Dermis microvascular lymphatic vessel endothelial cell (primary cell): ENCODE data around the gene PSAP. TPM values are rescaled to one million over a fixed set of nuclear protein-coding genes. Genes with fewer than 3 reads are reported as not detected.

Source experiments
- DNase-seq, 2 donors: peaks; one replicate each; pipeline versions ENCODE4 v3.0.0 to v3.0.0-alpha.2; 2010; ENCODE audit warnings: low read depth in 2 of 2
- total RNA-seq: library from RNA; depleted of rRNA; stranded (reverse); fragments of >200 nt; gene quantifications from 2 replicates; pipeline ENCODE4 v1.2.1, GENCODE V29; 2014

PSAP gene
- total RNA-seq, 1 donor from 2014 or later: 416 TPM

DNA sequence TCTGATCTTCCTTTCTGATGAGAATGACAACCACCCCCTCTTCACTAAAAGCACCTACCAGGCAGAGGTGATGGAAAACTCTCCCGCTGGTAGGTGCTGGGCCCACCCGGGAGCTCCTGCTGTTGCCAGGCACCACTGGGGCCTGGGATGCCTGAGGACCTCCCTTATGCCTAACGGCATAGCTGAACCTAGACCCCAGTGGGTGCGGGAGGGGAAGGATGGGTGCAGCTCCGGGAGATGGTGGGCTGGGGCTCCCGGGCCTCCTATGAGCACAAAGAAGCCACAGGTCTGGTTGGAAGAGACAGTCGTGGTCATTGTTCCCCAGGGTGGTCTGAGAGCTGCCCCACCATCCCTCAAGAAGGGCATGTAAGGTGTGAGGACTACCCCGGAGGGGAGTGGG is 62.1 kb downstream of the PSAP start:
- DNase-seq: no peak

DNA sequence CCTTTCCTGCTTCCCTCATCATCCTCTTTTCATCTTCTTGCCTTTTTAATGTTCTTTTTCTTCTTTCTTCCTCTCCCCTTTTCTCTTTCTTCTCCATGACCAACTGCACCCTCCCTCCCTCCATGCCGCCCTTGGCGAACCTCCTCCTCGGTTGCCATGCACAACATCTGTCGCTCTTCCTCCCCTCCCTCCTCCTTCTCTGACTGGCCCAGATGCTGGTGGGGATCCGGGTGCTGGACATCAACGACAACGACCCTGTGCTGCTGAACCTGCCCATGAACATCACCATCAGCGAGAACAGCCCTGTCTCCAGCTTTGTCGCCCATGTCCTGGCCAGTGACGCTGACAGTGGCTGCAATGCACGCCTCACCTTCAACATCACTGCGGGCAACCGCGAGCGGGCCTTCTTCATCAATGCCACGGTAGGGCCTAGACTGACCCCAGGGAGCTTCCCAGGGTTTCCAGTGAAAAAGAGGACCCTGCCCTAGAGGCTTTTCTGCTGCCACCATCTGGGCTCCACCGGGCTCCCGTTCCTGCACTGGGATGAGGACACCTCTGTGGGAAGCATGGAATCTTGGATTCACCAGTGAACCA is 66.3 kb downstream of the PSAP start:
- DNase-seq: no peak

DNA sequence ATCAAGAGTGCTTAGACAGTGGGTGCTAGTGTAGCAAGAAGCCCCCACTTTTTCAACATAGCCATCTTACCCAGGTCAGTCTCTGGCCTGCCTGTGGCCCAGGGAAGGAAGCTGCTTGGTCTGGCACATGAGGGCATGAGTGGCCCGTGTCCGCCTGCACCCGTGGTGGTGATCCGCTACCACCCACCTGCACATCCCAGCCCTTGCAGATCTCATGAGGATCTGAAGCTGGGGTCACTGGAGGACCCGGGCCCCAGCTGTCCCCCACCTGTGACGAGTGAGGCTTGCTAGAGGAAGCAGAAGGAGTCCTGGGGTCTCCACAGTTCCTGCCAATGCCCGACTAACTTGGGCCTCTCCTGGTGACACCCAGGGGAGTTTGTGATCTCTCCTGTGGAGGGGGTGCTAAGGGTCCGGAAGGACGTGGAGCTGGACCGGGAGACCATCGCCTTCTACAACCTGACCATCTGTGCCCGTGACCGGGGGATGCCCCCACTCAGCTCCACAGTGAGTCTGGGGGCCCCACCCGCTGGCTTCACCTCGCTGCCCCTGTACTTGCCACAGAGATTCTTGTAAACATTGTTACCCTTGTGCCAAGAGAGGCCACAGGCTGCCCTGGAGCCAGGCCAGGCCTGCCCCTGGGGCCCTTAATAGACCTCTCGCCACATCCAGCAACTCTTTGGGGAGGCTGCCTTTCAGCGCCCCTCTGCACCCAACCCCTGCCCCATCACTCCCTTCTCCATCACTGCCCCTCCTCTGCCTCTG is 67.0 kb downstream of the PSAP start:
- DNase-seq: no peak

DNA sequence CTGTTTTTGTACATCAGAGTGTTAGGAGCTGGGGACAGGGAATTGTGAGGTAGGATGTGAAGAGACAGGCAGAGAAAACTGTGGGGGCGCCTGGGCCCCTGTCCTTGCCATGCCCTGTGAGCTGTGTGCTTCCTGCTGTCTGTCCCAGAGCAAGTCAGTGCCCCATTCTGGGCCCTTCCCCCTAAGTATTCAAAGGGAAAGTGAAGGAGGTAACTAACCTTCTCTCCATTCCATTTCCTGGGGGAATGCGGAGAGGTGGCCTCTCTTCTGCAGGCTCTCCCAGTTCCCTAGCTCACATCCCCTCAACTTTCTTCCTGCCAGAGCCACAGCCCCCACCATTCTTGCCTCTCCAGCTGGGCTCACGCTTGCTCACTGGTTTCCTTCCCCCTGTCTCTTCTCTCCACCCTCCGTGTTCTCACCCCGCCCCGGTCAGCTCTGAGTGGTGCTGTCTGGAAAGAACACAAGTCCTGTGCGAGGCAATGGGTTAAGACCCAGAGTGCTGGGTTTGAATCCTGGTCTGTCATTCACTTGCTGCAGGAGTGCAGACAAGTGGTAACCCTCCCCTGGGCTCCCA is 68.0 kb downstream of the PSAP start:
- DNase-seq: peak in 1 of 2 donors; percentile 24

DNA sequence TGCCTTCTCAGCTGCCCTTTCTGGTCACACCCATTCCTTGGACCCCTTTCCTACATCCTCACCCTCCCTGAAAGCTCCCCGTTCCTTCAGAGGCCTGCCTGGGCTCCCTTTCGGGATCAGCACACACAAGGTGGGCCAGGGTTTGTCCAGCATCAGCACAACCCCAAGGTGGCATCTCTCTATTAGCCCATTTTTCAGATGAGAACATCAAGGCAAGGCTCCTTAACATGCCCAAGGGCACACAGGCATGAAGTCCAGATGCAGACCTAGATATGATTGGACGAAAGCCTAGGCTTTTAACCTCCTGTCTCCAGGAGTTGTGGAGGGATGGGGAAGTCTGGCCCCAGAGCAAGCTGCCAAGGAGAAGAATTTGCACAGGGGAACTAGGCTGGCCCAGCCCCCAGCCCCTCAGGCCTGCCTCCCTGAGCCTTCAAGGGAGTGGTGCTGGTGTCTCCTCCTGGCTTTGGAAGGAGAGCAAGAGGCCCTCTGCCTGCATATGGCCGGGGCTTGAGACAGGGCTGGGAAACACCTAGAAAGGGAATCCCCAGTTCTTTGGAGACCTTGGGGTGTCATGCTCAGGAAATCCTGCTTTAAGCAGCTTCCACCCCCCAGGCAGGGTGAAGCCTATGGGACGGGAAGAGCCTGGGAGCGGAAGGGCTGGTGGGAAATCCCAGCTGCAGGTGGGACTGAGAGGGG is 68.7 kb downstream of the PSAP start:
- DNase-seq: peak in 1 of 2 donors; percentile 23

DNA sequence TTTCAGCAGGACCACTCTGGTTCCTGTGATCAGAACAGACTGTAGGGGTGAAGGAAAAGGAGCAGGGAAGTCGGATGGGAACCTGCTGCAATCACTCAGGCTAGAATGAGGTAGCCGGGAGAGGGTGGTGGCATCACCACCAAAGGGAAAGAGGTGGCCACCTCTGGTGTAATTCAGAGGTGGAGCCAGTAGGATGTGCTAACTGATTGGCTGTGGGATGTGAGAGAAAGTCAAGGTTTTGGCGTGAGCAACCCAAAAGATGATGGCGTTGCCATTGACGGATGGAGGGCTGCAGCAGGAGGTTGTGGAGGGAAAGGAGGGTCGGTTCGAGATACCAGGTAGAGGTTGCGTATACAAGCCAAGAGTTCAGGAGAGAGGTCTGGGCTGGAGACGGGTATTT is 70.3 kb downstream of the PSAP start:
- DNase-seq: no peak

DNA sequence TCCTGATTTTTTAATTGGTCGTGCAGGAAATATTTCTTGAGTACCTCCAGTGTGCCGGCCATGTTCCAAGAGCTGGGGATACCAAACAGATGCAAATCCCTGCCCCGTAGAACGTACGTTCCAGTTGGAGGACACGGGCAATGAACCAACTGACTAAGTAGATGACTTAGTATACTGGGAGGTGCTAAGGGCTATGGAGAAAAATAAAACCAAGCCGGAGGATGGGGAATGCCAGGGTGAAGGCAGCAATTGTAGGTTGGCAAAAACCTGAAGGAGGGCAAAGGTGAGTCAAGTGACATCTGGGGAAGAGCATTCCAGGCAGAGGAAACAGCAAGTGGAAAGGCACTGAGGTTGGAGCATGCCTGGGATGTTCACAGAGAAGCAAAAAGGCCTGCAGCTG is 70.9 kb downstream of the PSAP start:
- no peak for DNase-seq

DNA sequence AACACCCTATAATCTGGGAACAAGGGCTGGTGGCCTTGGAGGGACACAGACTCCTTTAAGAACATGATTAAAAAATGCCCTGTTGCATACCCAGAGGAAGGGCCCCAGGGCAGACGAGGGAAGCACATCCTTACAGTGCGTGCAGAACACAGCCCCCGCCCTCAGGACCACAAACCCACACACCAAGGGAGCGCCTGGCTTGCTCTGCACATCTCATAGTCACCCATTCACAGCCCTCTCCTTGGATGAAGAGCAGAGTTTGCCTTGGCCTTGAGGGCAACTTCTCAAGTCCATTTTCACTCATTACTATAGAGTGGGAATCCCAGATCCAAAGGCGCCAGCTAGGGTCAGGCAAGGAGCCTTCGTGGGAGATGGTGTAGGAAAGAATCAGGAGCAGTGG is 71.4 kb downstream of the PSAP start:
- no peak for DNase-seq

DNA sequence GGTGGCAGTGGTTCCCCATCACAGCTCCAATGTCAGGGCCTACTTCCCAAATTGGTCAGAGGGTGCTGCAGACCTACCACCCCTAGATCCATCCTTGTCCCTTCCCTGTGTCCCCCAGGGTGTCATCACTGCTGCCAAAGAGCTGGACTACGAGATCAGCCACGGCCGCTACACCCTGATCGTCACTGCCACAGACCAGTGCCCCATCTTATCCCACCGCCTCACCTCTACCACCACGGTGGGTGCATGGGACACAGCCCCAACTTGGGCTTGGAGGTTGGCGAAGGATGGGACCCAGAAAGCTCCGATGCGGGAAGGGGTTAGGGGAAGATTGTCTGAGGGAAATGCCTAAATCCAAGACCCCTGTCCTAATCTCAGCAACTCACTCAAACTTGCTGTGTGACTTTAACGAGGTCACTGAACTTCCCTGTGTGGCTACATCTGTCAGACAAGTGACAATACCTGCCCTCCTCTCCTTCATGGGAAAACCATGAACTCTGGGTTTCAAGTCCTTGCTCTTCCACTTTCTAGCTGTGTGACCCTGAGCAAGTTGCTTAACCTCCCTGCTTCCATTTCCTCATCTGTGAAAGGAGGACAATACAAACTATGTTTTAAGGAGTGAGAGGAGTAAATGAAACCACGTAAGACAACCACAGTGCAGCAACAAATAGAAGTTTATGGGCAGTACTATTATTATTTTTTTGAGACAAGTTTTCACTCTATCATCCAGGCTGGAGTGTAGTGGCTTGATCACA is 72.8 kb downstream of the PSAP start:
- DNase-seq: no peak

DNA sequence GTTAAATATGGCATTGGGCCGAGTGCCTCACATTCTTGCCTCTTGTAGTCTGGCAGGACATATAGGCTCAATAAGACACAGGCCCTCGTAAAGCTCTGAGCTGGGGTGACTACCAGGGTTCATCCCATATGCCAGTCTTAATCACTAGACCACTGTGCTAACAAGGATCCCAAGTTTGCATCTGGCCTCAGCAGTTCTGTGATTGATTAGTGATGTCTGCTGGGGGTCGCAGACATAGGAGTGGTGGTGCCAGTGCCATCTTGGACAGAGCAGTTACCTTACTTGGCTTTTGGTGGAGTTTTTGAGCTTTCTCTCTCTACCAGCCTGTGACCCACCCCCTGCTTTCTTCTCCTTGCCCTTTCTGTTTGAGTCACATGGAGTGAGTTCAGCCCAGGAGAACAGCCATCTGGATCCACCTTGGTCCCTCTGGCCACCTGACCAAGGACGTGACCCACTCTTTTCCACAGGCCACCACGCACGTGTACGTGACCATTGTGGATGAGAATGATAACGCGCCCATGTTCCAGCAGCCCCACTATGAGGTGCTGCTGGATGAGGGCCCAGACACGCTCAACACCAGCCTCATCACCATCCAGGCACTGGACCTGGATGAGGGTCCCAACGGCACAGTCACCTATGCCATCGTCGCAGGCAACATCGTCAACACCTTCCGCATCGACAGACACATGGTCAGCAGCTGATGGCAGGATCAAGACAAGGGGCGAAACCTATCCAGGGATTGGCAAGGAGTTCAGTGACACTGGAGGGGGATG is 73.7 kb downstream of the PSAP start:
- no peak for DNase-seq

DNA sequence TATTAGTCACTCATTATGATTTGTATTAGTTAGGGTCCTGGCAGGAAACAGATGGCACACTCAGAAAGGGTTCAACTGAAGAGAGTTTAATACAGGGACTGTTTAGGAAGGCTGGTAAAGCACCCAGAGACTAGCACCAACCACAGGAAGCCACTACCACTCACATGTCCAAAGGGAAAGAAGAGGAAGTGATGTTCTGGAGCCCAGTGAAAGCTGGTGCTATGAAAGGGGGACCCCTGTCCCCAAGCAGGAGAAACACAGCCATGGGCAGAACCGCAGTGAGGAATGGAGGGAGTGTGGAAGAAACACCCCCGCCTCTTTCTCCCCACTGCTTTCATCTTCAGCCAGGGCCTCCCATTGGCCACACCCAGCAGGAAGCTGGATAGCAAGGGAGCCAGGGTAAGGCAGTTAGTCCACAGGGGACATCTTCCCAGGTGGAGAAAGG is 74.5 kb downstream of the PSAP start:
- DNase-seq: no peak

DNA sequence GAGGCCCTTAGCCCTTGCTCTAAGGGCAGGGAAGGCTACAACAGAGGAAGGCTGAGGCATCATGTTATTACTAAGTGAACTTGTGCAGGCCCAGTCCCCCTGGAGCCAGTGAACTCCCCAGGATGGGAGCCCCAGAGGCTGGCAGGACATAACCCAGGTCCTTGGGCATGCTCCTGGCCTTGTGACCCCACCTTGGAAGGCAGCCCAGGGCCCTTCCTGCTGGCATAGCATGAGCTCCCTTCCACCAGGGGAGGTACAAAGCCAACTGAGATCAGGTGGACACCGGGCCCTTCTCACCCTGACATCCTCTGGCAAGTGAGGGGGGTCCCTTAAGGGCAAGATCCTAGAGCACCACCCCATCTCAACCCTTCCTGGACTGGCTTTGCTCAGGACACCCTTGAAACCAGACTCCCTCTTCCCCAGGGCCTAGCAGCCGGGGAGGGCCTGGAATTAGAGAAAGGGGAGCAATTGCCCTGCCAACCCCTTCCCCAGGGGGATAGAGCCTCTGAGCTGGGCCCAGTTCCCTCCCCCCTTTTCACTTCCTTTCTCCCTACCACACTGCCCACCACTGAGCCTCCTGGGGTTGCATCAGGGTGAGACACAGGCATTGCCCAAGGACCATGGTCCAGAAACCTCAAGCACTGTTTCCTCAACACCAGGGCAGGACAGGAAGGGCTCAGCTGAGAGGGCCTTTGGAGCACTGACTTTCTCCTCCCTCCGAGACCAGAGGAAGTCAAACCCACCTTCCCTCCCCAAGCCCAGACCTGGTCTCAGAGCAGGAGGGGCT is 75.9 kb downstream of the PSAP start:
- DNase-seq: no peak

DNA sequence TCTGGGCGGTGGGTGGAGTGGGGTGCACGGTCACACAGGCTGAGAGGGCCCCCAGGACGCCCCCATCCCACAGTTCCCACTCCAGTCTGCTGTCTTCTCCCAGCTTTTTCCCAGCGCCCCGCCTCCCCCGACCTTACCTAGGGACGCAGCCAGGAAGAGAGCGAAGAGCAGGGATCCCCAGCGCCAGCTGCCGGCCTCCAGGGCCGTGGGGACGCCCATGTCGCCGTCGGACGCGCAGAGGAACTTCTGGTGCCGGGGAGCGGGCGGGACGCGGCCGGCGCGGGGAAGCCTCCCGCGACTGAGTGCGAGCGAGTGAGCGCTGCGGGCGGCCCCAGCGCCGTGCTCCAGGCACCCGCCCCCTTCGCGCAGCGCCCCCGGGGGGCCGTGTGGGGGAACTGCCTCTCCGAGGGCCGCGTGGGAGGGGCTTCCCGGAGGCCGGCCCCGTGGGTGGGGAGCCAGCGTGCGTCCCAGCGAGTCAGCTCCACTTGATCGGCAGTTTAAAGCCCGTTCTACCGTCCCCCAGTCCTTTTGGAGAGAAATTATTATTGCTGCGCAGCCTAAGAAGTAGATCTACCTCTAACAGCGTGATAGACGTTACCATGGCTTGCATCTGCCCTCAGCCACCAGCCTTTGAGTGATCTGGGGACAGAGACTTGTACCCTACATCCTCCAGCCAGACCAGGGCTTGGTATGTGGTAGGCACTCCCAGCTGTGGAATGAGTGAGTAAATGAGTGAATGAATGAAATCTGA is 77.7 kb downstream of the PSAP start, which contains the start of gene VSIR:
TSS of gene VSIR (minus strand) at position 300 of the 751 bp plus-strand sequence. CDS start at position 219, 81 bp downstream.
- peak; percentile 56 to 80 for DNase-seq

DNA sequence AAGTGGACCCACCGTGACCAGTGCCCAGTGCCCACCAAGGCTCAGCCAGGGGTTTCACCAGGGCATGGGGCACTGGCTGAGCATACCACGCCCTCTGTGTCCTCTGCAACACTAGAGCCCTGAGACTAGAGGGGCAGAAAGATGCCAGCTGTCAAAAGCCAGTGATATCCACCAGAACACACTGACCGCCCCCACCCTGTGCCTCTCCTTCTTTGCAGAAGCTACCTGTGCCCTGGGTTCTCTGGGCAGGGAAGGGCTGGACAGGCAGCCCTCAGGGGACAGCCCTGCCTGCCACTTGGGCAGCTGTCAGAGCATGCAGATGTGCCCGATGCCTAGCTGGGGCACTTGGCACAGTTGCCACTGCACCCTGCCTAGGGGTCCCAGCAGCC is 78.2 kb downstream of the PSAP start:
- no peak for DNase-seq

DNA sequence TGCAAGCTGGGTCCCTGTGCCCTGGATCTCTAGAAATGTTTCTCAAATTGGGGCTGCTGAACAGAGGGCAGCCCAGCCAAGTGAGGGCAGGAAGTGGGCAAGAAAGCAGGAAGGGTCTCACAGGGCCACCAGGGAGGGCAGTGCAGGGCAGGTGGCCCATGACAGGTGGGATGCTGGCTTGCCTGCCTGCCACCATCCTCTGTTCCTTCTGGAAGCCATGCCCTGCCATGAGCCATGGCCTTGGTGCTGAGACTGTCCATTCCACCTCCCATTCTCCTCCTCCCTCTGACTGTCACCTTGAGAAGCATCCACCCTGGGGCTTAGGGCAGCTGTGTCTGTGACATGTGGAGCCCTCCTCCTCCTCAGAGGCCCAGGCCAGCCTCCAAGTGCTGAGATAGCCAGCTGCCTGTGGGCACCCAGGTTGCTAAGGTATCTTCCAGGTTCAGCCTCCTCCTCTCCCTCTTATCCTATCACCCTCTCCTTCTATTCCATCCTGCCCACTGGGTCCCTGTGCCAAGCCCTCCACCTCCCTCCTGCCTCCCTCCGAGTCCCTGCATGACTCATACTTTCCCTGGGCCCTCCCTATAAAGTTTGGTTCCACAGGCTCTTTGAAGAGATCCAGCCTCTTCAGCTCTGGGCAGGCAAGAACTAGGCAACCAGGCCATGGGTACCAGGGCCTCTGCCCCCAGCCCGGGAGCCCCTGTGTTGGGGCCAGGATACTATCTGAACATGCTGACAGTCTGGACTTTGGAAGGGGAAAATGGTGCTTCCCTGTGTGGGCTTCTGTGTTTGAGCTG is 79.0 kb downstream of the PSAP start:
- peak; percentile 42 to 51 for DNase-seq

DNA sequence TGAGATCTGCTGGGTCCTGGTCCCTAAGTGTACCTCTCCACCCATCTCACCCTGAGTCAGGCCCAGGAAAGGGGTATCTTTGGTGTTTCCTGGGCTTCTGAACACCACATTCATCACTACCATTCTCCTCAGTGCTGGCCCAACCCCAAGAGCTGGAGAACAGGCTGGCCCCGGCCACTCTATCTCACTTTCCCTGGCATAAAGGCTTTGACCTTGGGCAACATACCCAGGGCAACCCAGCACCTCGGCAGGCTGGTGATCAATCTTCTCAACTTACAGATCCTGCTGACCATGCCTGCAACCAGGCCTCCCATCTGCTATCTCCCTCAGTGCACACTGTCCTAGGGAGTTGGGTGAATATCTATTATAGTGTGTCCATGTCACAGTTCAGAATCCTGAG is 79.8 kb downstream of the PSAP start:
- no peak for DNase-seq

DNA sequence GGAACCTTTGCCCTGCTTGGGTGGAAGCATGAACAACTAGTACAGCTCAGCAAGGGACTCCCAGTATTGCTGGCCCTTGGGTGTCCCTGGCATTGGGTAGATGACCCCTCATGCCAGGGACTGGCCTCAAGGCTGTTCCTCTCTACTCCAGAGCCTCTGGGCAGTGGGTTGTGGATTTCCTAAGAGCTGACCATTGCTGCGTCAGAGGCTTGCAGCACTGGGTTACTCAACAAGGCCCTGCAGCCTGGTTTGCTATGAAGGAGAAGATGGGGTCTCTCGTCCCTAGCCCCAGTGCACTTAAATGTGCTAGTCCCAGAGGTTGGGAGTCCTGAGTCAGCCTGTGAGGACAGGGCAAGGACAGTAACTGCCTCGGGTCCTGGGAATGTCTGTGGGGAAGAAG is 80.3 kb downstream of the PSAP start:
- no peak for DNase-seq

DNA sequence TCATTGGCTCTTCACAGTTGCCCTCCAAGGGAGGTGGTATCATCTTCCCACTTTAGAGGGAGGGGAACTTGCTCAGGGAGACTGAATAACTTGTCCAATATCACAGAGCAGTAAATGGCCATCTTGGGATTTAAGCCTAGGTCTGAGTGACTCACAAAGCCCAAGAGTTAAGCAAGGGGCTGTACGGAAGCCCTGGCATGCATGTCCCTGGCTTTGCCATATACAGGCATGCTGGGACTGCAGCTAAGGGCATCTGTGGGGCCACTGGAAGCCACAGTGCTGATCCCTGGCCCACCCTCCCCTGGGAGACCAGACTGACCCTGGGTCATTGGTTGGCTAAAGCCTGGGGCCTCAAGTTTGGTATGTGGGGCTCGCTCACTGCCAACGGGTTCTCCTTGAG is 80.8 kb downstream of the PSAP start:
- DNase-seq: no peak
